Ascending aorta (tissue), 2 donors: Measurements from ENCODE around the gene ARHGAP5. TPM values are rescaled to one million over a fixed set of nuclear protein-coding genes. Genes with fewer than 3 reads are reported as not detected.

Experiments used
- DNase-seq, 2 donors: peaks; one replicate each; pipeline ENCODE4 v3.0.0-alpha.2; 2019; ENCODE audit warnings: low spot score in 2 of 2
- H3K27ac ChIP-seq, 2 donors: fragments of 200-600 bp; sonication (generic); one replicate each; pipeline ENCODE4 v1.5.1; 2016 to 2017; ENCODE audit warnings: mild to moderate bottlenecking in 1 of 2
- H3K27me3 ChIP-seq: fragments of 200-600 bp; sonication (generic); one replicate; pipeline ENCODE4 v1.5.1; 2017
- H3K36me3 ChIP-seq, 2 donors: fragments of 200-600 bp; sonication (generic); one replicate each; pipeline ENCODE4 v1.5.1; 2016
- H3K4me1 ChIP-seq, 2 donors: fragments of 200-600 bp; sonication (generic); one replicate each; pipeline ENCODE4 v1.5.1; 2016 to 2017; ENCODE audit warnings: mild to moderate bottlenecking in 1 of 2
- H3K4me3 ChIP-seq, 2 donors: fragments of 200-600 bp; sonication (generic); one replicate each; pipeline ENCODE4 v1.5.1; 2016 to 2017; ENCODE audit warnings: mild to moderate bottlenecking in 1 of 2
- H3K9me3 ChIP-seq, 2 donors: fragments of 200-600 bp; sonication (generic); one replicate each; pipeline ENCODE4 v1.5.1; 2016
- intact Hi-C: fragments of 100-400 bp; cut with DNase I; formaldehyde crosslinking; loops from one replicate; pipeline ENCODE4 v1.15.1; 2023
- total RNA-seq: library from RNA; depleted of rRNA; stranded (reverse); fragments of >200 nt; gene quantifications from one replicate; pipeline ENCODE4 v1.1.0, GENCODE V29; 2016
- TF ChIP-seq, protein P1 (sequence below), 3 experiments: fragments of 200-600 bp in 2 of 3; fragments of 450-650 bp in 1 of 3; sonication (generic) in 2 of 3; IDR thresholded peaks; one replicate each; pipeline ENCODE4 v1.5.1; 2016 to 2019; ENCODE audit warnings: antibody characterized with exemption in 3 of 3, mild to moderate bottlenecking in 1 of 3, moderate library complexity in 1 of 3

The ARHGAP5 gene
- total RNA-seq, 1 donor from 2014 or later: 32.6 TPM

DNA sequence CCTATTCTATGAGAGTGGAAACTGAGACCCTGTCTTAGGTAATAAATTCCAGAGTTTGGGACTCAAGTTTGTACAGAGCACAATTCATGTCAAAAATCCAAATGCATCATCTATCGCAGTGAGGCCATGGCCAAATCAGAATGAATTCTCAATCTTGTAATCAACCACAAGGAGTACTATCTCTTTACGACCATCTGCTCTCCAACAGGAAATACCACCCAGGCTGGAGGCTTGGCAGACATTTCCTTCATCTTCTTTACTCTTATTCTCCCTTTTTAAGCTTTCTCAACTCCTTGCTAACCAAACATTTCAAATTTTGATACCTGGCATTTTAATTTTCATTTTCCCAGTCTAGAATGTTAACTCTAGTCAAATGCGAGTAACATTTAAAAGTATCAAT is 92.1 kb downstream of the ARHGAP5 start:
- TF ChIP-seq, protein P1, sequence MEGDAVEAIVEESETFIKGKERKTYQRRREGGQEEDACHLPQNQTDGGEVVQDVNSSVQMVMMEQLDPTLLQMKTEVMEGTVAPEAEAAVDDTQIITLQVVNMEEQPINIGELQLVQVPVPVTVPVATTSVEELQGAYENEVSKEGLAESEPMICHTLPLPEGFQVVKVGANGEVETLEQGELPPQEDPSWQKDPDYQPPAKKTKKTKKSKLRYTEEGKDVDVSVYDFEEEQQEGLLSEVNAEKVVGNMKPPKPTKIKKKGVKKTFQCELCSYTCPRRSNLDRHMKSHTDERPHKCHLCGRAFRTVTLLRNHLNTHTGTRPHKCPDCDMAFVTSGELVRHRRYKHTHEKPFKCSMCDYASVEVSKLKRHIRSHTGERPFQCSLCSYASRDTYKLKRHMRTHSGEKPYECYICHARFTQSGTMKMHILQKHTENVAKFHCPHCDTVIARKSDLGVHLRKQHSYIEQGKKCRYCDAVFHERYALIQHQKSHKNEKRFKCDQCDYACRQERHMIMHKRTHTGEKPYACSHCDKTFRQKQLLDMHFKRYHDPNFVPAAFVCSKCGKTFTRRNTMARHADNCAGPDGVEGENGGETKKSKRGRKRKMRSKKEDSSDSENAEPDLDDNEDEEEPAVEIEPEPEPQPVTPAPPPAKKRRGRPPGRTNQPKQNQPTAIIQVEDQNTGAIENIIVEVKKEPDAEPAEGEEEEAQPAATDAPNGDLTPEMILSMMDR (IDR thresholded peaks at IDR 0.05): no peak
- Histone ChIP-seq H3K36me3 (no peaks in the 10 kb centered on the region), H3K9me3 (no peaks in the 10 kb centered on the region), H3K27ac (no peak overlapping the region), H3K4me1 (no peaks in the 10 kb centered on the region), H3K27me3 (no peaks in the 10 kb centered on the region), H3K4me3 (no peak overlapping the region)
- intact Hi-C loops: no loop called here
- no peak for DNase-seq

DNA sequence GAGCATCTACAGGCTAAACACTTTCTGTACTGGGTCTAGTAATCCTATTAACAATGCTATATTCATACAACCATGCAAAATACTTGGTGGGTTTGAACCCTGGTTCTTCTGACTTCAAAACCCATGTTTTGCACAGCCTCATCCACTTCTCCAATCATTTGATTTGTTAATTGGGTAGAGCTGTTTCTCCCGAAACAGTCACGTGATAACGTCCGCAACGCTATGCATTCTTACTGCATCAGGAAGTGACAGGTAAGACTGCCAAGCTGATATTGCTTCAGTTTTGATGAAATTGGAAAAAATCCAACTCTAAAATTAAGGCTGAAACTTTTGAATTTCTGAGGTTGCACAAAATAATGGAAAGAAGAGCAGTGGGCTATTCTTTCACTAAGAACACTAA is 94.4 kb downstream of the ARHGAP5 start:
- no peak for DNase-seq
- H3K27me3 ChIP-seq: no peaks in the 10 kb centered on the region
- no peak overlapping the region for H3K27ac ChIP-seq
- TF ChIP-seq, protein P1 (IDR thresholded peaks at IDR 0.05): no peak
- H3K9me3 ChIP-seq: no peaks in the 10 kb centered on the region
- intact Hi-C loops: no loop called here
- H3K36me3 ChIP-seq: no peaks in the 10 kb centered on the region
- no peaks in the 10 kb centered on the region for H3K4me1 ChIP-seq
- no peak overlapping the region for H3K4me3 ChIP-seq

DNA sequence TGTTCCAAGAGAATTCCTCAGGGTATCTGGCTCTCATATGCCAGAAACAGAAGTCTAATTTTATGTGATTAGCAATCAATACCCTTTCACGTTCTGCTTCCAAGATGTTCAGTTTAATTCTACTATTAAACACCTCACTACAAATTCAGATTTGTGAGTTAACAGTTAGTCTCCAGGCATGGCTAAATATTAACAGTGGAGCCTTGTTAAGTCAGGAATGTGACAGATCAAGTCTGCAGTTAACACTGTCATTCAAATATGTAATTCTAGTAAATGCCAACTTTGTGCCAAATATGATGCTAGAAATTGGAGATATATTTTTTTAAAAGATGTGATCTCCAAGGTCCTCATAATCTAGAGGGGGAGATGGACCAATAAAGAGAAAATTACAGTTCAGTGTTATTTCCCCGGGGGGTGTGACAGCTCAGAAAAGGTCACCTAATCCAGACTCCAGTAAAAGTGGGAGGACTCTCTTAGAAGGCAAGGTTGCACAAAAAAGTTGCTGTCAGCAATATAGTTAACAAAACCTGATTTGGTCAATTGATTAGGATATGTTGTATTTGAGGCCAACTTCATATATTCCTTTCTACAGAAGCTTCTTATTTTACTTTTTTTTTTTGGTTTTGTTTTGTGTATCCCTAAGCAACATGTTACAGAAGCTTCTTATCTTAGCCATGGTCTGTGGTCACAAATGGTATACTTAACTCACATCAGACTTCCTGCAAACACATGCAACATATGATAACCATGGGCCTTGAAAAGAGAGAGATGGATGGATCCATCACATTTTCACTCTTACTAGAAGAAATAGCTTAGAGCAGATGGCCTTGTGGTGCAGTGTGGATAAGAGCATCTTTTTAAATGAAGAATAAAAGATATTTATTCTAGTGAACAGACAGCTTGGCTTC is 106.3 kb downstream of the ARHGAP5 start:
- Histone ChIP-seq H3K27me3 (no peaks in the 10 kb centered on the region), H3K9me3 (peaks cover 3 to 25% of the 10 kb centered on the region in 2 donors), H3K27ac (no peak overlapping the region), H3K4me3 (no peak overlapping the region), H3K4me1 (no peaks in the 10 kb centered on the region), H3K36me3 (no peaks in the 10 kb centered on the region)
- intact Hi-C loops: no loop called here
- DNase-seq: no peak
- TF ChIP-seq, protein P1 (IDR thresholded peaks at IDR 0.05): no peak

DNA sequence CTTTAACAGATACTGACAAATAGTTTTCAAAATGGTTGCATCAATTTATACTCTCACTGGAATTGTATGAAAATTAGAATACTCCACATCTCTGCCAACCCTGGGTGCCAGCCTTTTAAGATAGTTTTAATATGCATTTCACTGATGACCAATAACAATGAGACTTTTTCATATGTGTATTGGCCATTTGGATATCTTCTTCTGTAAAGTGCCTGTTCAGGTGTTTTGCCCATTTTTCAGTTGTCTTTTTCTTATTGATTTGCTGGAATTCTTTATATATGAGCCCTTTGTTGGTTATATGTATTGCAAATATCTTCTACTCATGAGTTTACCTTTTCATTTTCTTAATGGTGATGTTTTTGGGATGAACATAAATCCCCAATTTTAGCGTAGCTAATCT is 108.0 kb downstream of the ARHGAP5 start:
- intact Hi-C loops: no loop called here
- H3K4me1 ChIP-seq: no peaks in the 10 kb centered on the region

DNA sequence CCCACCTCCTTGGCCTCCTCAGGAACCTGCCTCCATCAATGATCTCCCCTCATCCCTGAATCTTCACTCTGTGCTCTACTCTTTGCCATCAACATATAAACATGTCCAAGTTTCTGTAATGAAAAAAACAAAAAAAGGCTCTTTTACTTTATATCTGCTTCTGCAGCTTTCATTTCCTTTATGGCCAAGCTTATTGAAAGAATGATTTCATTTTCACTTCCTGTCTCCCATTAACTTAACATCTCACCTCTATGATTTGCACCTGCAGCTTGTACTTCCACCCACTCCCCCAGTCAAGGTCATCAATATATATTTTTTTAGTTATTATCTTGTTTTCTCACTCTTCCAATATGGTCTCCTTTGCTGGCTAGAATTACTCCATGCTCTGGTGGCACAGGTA is 109.1 kb downstream of the ARHGAP5 start:
- no peaks in the 10 kb centered on the region for H3K36me3 ChIP-seq
- no peak for DNase-seq
- H3K27me3 ChIP-seq: no peaks in the 10 kb centered on the region
- no peak overlapping the region for H3K4me3 ChIP-seq
- H3K27ac ChIP-seq: no peak overlapping the region
- peaks cover 3 to 14% of the 10 kb centered on the region in 2 donors for H3K9me3 ChIP-seq
- TF ChIP-seq, protein P1 (IDR thresholded peaks at IDR 0.05): no peak
- no peaks in the 10 kb centered on the region for H3K4me1 ChIP-seq
- intact Hi-C loops: no loop called here

More for the DNA sequence above, 108.0 kb downstream of the ARHGAP5 start:
- TF ChIP-seq, protein P1 (IDR thresholded peaks at IDR 0.05): no peak
- Histone ChIP-seq H3K9me3 (peaks cover 3 to 18% of the 10 kb centered on the region in 2 donors), H3K27ac (no peak overlapping the region), H3K4me3 (no peak overlapping the region), H3K36me3 (no peaks in the 10 kb centered on the region), H3K27me3 (no peaks in the 10 kb centered on the region)
- no peak for DNase-seq
